Hepatocyte (in vitro differentiated cells): ENCODE data around the gene NTNG1. TPM values are rescaled to one million over a fixed set of nuclear protein-coding genes. Genes with fewer than 3 reads are reported as not detected.

Experiments
- DNase-seq: peaks from one replicate; pipeline ENCODE4 v3.0.0-alpha.2; 2016; ENCODE audit warnings: low spot score
- H2AFZ ChIP-seq: fragments of 200-600 bp; sonication (generic); 2 replicates; pipeline ENCODE4 v1.6.0; 2016; ENCODE audit warnings: antibody characterized with exemption, mild to moderate bottlenecking
- H3K27ac ChIP-seq: fragments of 200-600 bp; sonication (generic); 2 replicates; pipeline ENCODE4 v1.5.1; 2016; ENCODE audit warnings: mild to moderate bottlenecking
- H3K27me3 ChIP-seq: fragments of 200-600 bp; sonication (generic); 2 replicates; pipeline ENCODE4 v1.6.1; 2016
- H3K36me3 ChIP-seq: fragments of 200-600 bp; sonication (generic); replicated peaks from 2 replicates; pipeline ENCODE4 v1.5.1; 2016; ENCODE audit warnings: low read depth; ENCODE audit not compliant: insufficient read depth
- H3K4me1 ChIP-seq: fragments of 200-600 bp; sonication (generic); 2 replicates; pipeline ENCODE4 v1.5.1; 2016; ENCODE audit warnings: mild to moderate bottlenecking, moderate library complexity; ENCODE audit not compliant: insufficient read depth
- H3K4me2 ChIP-seq: fragments of 200-600 bp; sonication (generic); 2 replicates; pipeline ENCODE4 v1.6.0; 2016
- H3K4me3 ChIP-seq: fragments of 200-600 bp; sonication (generic); 2 replicates; pipeline ENCODE4 v1.5.1; 2016; ENCODE audit warnings: mild to moderate bottlenecking
- H3K79me2 ChIP-seq: fragments of 200-600 bp; sonication (generic); 2 replicates; pipeline ENCODE4 v1.6.0; 2017; ENCODE audit warnings: mild to moderate bottlenecking
- H3K9me2 ChIP-seq: fragments of 200-600 bp; sonication (generic); replicated peaks from 2 replicates; pipeline ENCODE4 v1.6.0; 2017; ENCODE audit warnings: mild to moderate bottlenecking; ENCODE audit not compliant: insufficient read depth
- H3K9me3 ChIP-seq: fragments of 200-600 bp; sonication (generic); 2 replicates; pipeline ENCODE4 v1.5.1; 2016; ENCODE audit warnings: low read depth, mild to moderate bottlenecking
- H4K20me1 ChIP-seq: fragments of 200-600 bp; sonication (generic); 2 replicates; pipeline ENCODE4 v1.6.0; 2016; ENCODE audit warnings: mild to moderate bottlenecking; ENCODE audit not compliant: insufficient read depth, poor library complexity, severe bottlenecking
- EZH2 ChIP-seq: fragments of 200-600 bp; sonication (generic); IDR thresholded peaks from 2 replicates; pipeline ENCODE4 v1.6.1; 2016; ENCODE audit warnings: antibody characterized with exemption, mild to moderate bottlenecking, borderline replicate concordance
- EZH2phosphoT487 ChIP-seq: fragments of 200-600 bp; sonication (generic); IDR thresholded peaks from one replicate; pipeline ENCODE4 v1.6.1; 2018; ENCODE audit warnings: antibody characterized with exemption, mild to moderate bottlenecking, low read depth, moderate library complexity; ENCODE audit not compliant: unreplicated experiment, severe bottlenecking
- WGBS: methylation state at CpG from one replicate; pipeline ENCODE4 v1.1.6; 2016; ENCODE audit warnings: low lambda C conversion rate; ENCODE audit errors: missing lambda C conversion rate; 5-methylcytosine and 5-hydroxymethylcytosine counted together
- polyA plus RNA-seq: library from polyadenylated mRNA; unstranded; fragments of >200 nt; fragmentation: Nextera tagmentation; extraction: Ambion mirVana; gene quantifications from 2 replicates; pipeline ENCODE4 v1.2.1, GENCODE V29; 2016
- total RNA-seq: library from RNA; depleted of rRNA; stranded (reverse); fragments of >200 nt; gene quantifications from 2 replicates; pipeline ENCODE4 v1.2.3, GENCODE V29; 2014
- TF ChIP-seq, protein P1 (sequence below): fragments of 200-600 bp; sonication (generic); IDR thresholded peaks from 2 replicates; pipeline ENCODE4 v1.5.1; 2016; ENCODE audit warnings: antibody characterized with exemption, mild to moderate bottlenecking; ENCODE audit not compliant: poor library complexity

The NTNG1 gene
- total and polyA plus RNA-seq, 2 experiments from 2014 or later: 1.4 to 3.9 TPM

DNA sequence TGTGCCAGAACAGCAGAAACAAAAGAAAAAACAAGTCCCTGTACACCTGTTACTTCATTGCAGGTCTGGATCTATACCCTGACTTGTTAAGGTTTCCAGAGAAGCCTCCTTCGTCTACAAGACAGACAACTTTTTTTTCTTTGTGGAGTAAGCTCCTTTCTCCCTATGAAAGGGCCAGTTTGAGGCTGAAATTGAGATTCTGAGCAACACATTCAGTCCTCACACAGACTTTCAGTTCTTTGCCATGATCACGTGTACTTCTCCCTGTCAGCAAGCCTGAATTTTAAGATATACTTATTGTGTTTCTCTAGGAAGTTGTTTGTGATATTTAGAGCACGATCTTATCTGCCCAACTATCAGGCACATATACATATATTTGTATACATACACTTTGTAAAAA is 374.0 kb downstream of the NTNG1 start:
- WGBS: 75% methylated on average over 3 of the region's 3 CpGs
- Histone ChIP-seq H3K4me3 (no peak overlapping the region), H3K27me3 (no peaks in the 10 kb centered on the region), H3K9me2 (no peaks in the 10 kb centered on the region), H4K20me1 (no peaks in the 10 kb centered on the region), H3K79me2 (no peaks in the 10 kb centered on the region), H3K4me1 (no peaks in the 10 kb centered on the region), H3K9me3 (no peaks in the 10 kb centered on the region), H3K4me2 (no peak overlapping the region), H3K36me3 (no peaks in the 10 kb centered on the region), H2AFZ (no peak overlapping the region), H3K27ac (no peak overlapping the region)
- TF ChIP-seq EZH2 (no peak), EZH2phosphoT487 (no peak)
- TF ChIP-seq, protein P1, sequence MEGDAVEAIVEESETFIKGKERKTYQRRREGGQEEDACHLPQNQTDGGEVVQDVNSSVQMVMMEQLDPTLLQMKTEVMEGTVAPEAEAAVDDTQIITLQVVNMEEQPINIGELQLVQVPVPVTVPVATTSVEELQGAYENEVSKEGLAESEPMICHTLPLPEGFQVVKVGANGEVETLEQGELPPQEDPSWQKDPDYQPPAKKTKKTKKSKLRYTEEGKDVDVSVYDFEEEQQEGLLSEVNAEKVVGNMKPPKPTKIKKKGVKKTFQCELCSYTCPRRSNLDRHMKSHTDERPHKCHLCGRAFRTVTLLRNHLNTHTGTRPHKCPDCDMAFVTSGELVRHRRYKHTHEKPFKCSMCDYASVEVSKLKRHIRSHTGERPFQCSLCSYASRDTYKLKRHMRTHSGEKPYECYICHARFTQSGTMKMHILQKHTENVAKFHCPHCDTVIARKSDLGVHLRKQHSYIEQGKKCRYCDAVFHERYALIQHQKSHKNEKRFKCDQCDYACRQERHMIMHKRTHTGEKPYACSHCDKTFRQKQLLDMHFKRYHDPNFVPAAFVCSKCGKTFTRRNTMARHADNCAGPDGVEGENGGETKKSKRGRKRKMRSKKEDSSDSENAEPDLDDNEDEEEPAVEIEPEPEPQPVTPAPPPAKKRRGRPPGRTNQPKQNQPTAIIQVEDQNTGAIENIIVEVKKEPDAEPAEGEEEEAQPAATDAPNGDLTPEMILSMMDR: no peak
- no peak for DNase-seq

DNA sequence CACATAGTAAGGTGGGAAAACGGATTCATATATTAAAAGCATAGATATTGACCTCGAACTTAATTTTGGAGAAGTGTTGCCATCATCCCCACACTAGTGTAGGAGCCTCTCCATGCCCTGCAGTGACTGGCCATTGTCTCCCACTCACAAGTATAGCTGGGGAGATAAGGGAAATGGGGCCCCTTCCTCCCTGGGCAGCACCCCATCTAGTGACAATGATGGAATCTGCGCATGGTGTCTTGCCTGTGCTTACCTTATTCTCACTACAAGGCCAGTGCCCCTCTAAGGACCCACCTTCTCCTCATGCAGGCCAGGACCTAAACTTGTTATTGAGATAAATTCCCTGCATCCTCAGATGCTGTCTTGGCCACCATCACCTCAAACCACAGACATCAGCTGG is 374.9 kb downstream of the NTNG1 start:
- no peak for TF ChIP-seq EZH2
- TF ChIP-seq, protein P1: no peak
- Histone ChIP-seq H4K20me1 (no peaks in the 10 kb centered on the region), H3K27ac (no peak overlapping the region), H3K9me3 (no peaks in the 10 kb centered on the region), H3K36me3 (no peaks in the 10 kb centered on the region), H3K27me3 (no peaks in the 10 kb centered on the region), H3K79me2 (no peaks in the 10 kb centered on the region), H3K4me1 (no peaks in the 10 kb centered on the region), H3K4me2 (no peak overlapping the region), H3K4me3 (no peak overlapping the region), H3K9me2 (no peaks in the 10 kb centered on the region), H2AFZ (no peak overlapping the region)
- no peak for DNase-seq
- WGBS: 92% methylated on average over 3 of the region's 3 CpGs

DNA sequence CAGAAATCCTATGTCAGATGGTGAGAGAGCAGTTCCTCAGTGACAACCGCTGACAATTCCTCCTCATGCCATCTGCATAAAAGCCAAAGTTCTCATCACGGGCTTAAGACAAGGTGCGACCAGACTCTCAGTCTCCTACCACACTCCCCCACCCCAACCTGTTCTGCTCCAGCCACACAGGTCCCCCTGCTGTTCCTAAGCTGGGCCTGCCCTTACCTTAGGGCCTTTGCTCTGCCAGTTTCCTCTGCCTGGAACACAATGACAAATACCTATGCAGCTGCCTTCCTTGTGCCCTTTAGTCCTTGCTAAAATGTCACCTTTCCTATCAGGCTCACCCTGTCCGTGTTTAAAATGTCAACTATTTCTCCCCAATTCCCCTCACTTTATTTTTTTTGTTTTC is 382.2 kb downstream of the NTNG1 start:
- Histone ChIP-seq H3K27me3 (no peaks in the 10 kb centered on the region), H3K79me2 (no peaks in the 10 kb centered on the region), H3K9me2 (no peaks in the 10 kb centered on the region), H3K4me2 (no peak overlapping the region), H4K20me1 (no peaks in the 10 kb centered on the region), H3K27ac (no peak overlapping the region), H3K4me1 (no peaks in the 10 kb centered on the region), H3K36me3 (no peaks in the 10 kb centered on the region), H2AFZ (no peak overlapping the region), H3K4me3 (no peak overlapping the region), H3K9me3 (no peaks in the 10 kb centered on the region)
- DNase-seq: no peak
- 73% methylated on average over 4 of the region's 4 CpGs for WGBS
- TF ChIP-seq, protein P1: no peak
- TF ChIP-seq EZH2: no peak
- TF ChIP-seq EZH2phosphoT487: no peak

- WGBS: 54% methylated on average over 4 of the region's 4 CpGs
- Histone ChIP-seq H3K4me2 (no peak overlapping the region), H3K9me3 (no peaks in the 10 kb centered on the region), H3K9me2 (no peaks in the 10 kb centered on the region), H3K4me1 (no peaks in the 10 kb centered on the region), H3K27ac (no peak overlapping the region), H3K36me3 (no peaks in the 10 kb centered on the region), H3K79me2 (no peaks in the 10 kb centered on the region), H4K20me1 (no peaks in the 10 kb centered on the region), H2AFZ (no peak overlapping the region), H3K4me3 (no peak overlapping the region), H3K27me3 (no peaks in the 10 kb centered on the region)
- TF ChIP-seq EZH2phosphoT487 (no peak), EZH2 (no peak)
- TF ChIP-seq, protein P1: no peak
- DNase-seq: no peak
Observed at GRCh38 chr1:107523736-107524135, 382.9 kb downstream of the NTNG1 start.
